GM18873 (cell line): ENCODE results near the gene RNF149.
"Not testable (repeated sequence)": the region's sequence is repeated elsewhere in the genome, so short reads cannot be mapped to it uniquely, and the experiment has no call there.

Experiments used
- ATAC-seq: cut with Tn5 transposase; IDR thresholded peaks from one replicate; pipeline ENCODE4 v1.9.1; 2021; ENCODE audit warnings: mild to moderate bottlenecking, moderate library complexity, moderate number of reproducible peaks; ENCODE audit not compliant: unreplicated experiment, low FRiP score

Gene RNF149

DNA sequence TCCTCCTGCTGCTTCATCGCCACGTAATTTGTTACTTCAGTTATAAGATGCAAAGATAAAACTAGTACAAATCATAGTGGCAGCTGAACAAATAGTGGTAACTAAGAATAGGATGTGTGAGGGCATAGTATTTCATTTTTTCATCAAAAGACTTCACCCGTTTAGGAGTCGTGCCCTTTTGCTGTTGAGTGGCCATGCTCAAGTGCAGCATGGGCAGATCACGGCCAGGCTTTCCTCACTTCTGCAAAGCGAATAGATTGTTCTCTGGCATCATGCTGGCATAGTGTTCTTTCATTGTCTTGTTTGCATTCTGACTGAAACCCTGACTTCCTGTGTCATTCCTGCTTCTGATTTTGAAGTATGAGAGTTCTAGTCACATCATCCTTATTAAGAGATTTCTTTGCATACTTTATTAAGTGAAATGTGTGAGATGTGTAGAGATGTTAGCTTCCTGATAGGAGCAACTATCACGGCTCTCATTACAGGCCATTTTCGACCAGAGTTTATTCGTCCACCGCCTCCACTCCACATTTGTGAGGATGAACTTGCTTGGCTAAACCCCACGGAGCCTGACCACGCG, 44.1 kb downstream of the RNF149 start:
- no peak for ATAC-seq

DNA sequence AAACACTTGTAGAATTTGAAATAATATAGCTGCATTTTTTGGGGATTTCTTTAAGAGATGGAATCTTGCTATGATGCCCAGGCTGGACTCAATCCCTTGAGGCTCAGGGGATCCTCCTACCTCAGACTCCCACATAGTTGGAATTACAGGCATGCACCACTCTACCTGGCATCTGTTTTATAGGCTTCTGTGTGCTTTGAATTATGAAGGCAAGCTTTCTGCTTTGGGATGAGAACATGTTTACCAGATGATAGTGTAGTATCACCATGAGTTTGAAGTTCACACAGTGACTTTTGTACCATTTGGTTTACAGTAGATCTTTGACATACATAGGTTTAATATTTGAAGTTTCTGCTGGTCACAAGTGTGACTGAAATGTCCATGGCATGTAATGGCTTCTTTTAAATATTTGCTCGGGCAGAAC, 45.1 kb downstream of the RNF149 start:
- ATAC-seq: no peak

DNA sequence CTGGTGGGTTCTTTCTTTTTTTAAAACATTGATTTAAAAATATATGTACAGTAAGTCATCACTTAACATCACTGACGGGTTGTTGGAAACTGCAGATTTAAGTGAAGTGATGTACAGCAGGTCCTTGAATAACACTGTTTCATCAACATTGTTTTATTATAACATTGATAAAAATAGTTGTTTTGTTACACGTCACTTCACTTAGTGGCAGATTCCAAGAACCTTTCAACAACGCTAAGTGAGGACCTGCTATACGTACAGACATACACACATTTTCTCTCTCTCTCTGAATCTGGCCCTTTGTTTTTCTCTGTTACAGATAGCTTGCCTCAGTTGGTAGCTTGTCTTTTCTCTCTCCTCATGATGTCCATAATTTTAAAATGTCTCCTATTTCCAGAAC, 46.4 kb downstream of the RNF149 start:
- ATAC-seq: no peak

DNA sequence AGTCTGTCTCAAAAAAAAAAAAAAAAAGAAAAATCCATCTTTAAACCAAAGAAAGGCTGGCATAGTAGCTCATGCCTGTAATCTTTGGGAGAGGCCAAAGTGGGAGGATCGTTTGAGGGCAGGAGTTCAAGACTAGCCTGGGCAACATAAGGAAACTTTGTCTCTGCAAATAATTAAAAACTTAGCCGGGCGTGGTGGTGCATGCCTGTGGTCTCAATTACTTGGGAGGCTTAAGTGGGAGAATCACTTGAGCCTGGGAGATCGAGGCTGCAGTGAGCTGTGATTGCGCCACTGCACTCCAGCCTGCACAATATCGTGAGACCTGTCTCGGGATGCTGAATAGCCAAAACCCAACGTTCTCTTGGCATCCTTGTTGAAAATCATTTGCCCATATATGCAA, 49.7 kb downstream of the RNF149 start:
- ATAC-seq: no peak

DNA sequence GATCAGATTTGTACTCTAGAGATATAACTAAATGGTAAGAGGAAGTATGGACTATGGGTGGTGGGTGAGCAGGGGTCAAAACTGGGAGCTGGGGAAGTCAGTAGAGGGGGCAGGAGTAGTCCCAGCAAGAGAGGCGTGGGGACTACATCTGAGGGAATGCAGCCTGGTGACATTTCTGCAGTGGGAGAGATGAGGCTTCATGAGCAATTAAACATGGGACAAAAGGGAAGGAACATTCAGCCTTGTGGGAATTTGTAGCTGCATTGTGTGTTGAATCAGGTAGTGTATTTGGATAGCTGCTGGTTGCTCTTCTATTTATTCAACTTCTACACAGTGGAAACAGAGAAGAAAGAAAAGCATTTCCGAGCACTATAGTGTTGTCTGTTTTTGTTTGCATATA, 52.2 kb downstream of the RNF149 start:
- no peak for ATAC-seq

DNA sequence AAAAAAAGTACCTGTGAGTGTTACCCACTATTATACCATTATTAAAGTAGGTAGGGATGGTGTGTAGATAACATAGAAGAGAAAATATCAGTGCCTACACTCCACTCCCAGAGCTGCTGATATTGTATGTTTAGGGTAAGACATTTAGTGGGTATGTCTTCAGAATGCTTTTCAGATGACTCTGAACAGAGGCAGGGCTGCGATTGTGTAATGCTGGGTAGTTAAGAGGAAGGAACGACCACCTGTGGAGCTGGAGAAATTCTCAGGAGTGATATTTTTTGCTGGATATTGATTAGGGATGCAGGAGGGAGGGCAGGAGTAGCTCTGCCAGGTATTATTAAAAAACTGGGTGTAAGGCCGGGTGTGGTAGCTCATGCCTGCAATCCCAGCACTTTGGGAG, 53.0 kb downstream of the RNF149 start:
- no peak for ATAC-seq

DNA sequence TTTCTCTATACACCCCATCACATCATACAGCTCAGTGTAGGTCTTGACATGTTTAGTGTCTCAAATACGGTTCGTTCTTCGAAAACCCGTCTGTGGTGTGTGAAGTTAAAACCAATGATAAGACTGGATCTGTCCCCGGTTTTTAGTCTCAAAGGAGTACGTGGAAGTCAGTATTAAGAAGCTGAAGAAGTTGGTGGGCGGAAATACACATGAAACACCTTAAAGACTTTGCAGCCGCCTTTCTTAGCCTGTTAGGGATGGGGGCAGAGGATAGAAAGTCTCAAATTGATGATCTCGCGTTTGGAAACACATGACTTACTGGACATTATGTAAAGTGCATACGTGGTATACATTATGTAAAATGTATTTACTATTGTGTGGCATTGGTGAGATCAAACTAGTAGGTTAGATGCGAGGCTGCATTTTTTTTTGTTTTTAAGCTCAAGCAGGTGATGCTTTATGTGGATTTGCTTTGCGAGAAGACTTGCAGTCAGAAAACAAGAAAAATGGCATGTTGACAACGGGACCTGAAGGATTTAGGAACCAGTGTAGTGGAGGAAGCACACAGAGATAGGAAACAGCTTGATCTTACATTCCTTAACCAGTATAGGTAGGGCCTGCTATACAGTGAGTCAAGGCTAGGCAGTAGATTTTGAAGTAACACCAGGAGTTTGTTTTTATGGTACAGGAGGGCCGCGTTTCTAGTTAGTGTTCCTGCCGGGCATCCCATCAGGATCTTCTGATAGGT, 54.6 kb downstream of the RNF149 start:
- no peak for ATAC-seq

DNA sequence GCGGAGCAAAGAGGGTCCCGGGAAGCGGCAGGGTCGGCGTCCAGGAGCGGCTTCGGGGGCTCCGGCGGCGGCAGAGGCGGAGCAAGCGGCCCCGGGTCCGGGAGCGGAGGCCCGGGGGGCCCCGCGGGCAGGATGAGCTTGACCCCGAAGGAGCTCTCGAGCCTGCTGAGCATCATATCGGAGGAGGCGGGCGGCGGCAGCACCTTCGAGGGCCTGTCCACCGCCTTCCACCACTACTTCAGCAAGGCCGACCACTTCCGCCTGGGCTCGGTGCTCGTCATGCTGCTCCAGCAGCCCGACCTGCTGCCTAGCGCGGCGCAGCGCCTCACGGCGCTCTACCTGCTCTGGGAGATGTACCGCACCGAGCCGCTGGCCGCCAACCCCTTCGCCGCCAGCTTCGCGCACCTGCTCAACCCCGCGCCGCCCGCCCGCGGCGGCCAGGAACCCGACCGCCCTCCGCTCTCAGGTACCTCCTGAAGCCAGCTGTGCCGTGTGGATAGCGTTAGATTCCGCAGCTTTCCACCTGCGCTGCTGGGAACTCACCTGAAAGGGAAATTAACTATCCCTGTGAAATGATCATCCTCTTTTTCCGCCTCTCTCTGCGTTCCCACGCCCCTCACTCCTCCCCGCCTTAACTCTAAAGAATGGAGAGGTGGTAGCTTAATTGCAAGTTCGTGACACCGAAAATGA, 55.3 kb downstream of the RNF149 start:
- peak; percentile 34 for ATAC-seq

DNA sequence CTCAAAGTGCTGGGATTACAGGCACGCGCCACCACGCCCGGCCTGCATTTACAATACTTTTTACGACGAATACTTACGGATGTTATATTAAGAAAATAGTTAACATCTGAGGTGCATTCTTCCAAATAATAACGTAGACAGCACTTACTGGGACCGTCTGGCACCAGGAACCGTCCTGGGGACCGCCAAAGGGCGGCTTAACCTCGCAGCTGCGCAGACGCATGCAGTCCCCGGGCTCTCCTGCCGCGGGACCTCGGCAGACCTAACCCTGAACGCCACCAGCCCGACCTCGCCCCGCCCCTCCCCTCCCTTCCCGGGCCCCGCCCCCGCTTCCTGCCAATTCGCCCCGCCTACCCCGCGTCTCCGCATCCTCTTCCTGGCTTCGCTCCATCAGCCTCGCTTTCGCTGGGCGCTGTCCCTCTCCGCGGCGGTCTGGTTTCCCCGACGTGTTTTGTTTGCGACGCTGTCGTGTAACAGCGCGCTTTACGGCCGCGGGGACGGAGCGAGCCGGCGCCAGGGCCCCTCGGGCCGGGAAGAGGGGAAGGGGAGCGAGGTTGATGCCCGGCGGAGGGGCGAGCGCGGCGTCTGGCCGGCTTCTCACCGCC, 56.0 kb downstream of the RNF149 start, which contains the start of gene CNOT11:
TSS of gene CNOT11 (plus strand) at position 479 of the 605 bp plus-strand sequence. CDS start at position 558, 79 bp downstream.
- ATAC-seq: peak; percentile 90

DNA sequence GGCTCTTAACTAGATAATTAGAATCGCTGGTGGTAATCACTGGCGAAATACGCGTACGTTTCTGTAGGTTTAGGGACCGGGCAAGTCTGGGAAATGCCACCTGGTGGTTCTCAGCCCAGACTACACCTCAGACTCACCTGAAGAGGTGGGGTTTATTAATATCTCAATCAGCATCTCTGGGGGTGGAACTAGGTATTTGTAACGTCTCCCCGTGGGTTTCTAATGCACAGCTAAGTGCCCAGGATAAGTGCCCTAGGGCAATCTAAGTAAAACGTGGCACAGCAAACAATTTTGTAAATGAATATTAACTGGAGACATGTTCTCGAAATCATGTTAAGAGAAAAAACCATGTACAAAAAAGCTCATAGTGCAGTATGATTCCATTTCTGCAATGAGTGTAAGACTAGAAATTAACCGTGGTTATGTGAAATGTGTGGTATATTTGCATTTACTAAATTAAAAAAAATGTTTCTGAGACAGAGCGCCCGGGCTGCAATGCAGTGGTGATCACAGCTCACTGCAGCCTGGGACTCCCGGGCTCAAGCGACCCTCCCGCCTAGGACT, 56.6 kb downstream of the RNF149 start:
- peak; percentile 58 for ATAC-seq

DNA sequence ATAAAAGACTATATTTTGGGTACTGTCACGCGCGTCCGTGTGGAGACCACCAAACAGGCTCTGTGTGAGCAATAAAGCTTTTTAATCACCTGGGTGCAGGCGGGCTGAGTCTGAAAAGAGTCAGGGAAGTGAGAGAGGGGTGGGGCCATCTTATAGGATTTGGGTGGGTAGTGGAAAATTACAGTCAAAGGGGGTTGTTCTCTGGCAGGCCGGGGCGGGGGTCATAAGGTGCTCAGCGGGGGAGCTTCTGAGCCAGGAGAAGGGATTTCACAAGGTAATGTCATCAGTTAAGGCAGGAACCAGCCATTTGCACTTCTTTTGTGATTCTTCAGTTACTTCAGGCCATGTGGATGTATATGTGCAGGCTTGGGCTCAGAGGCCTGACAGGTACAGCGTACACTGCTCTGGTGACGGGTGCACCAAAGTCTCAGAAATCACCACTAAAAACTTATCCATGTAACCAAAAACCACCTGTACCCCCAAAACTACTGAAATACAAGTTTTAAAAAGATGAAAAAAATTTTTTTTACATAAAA, 57.2 kb downstream of the RNF149 start:
- ATAC-seq: not testable (repeated sequence)

DNA sequence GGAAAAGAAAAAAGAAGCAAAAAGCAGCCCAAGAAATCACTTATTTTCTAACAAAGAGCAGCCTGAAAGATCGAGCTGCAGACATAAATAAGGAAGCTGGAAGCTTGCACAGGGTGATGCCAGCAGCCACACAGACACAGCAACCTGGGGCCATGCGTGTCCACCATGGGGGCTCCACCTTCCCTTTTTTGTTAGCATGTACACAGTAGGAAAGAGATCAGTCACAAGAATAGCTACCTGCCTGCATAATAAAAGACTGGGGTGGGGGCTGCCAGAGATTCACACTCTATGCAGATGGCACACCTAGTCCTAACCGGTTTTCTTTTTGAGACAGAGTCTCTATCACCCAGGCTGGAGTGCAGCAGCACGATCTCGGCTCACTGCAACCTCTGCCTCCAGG, 58.7 kb downstream of the RNF149 start:
- ATAC-seq: no peak

DNA sequence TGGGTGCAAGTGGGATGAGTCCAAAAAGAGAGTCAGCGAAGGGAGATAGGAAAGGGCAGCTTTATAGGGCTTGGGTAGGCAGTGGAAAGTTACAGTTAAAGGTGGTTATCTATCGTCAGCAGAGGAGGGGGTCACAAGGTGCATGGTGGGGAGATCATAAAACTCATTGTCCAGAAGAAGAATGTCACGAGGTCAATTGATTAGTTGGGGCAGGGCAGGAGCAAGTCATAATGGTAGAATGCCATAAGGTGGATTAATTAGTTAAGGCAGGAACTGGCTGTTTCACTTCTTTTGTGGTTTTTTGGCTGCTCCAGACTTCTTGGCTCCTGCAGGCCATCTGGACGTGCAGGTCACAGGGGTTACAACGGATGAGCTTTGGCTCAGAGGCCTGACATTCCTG, 59.7 kb downstream of the RNF149 start:
- ATAC-seq: not testable (repeated sequence)

DNA sequence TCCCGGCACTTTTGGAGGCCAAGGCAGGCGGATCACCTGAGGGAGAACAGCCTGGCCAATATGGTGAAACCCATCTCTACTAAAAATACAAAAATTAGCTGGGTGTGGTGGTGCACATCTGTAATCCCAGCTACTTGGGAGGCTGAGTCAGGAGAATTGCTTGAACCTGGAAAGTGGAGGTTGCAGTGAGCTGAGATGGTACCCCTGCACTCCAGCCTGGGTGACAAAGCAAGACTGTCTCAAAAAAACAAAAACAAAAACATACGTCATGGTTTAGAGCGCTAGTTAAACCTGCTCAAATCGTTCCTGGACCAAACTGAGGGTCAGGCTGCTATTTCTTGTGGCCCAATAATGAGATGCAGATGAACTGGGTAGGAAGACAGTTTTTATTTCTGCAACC, 63.0 kb downstream of the RNF149 start:
- not testable (repeated sequence) for ATAC-seq

DNA sequence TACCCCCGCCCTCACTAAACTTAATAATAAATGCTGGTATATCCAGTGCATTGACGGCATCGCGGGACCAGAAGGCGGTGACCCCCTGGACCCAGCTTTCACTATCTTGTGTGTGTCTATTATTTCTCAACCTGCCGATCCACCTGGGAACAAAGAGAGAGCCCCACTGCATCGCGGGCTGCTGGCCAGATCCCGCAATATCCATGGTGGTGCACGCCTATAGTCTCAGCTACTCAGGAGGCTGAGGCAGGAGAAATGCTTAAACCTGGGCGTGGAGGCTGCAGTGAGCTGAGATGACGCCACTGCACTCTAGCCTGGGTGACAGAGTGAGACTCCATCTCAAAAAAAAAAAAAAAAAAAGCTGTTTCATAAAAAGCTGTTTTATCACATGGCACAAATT, 63.6 kb downstream of the RNF149 start:
- ATAC-seq: not testable (repeated sequence)

DNA sequence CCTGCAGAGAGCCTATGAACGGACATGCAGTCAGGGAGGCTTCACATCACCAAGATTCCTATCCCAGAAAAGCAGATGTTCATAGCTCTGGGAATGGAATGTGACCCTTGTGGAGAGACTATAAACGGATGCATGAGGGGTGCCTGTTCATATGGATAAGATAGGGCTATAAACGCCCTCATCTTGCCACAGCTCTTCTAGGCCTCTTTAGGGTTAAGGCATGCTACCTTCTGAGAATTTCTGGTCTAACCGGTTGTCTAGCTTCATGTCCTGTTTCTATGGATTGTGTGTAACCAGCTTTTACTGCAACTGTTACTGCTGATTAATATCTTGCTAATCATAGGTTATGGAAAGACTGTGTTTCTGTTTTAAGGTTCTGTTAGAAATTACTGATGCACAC, 64.1 kb downstream of the RNF149 start:
- ATAC-seq: not testable (repeated sequence)

DNA sequence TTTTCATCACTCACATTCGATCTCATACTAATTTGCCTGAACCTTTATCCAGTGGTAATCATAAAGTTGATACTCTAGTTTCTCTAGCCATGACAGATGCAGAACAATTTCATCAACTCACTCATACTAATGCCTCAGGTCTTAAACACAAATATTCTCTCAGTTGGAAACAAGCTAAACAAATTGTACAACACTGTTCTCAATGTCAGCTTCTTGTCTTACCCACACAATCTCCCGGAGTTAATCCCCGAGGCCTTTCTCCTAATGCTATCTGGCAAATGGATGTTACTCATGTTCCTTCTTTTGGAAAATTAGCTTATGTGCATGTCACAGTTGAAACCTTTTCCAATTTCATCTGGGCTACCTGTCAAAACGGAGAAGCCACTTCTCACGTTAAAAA, 67.3 kb downstream of the RNF149 start:
- no peak for ATAC-seq

DNA sequence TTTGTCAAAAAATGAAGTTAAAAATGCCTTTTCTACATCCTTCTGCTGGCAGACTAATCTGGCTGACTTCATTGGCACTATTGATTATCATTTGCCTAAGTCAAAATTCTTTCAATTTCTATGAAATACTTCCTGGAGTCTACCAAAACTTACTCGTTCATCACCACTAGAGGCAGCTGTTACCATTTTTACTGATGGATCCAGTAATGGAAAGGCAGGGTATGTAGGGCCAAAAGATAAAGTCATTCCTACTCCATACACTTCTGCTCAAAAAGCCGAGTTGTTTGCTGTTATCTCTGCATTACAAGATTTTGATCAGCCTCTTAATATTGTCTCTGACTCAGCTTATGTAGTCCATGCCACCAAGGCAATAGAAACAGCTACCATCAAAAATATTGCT, 67.8 kb downstream of the RNF149 start:
- not testable (repeated sequence) for ATAC-seq

DNA sequence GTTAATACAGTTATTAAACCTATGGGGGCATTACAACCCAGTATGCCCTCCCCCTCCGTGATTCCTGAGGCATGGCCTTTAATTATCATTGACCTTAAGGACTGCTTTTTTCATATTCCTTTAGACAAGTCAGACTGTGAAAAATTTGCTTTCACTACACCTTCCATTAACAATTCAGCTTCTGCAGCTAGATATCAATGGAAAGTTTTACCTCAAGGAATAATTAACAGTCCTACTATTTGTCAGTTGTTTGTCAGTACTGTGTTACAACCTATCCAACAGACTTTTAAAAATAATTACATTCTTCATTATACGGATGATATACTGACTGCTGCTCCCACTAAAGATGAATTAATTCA, 68.8 kb downstream of the RNF149 start:
- ATAC-seq: not testable (repeated sequence)

DNA sequence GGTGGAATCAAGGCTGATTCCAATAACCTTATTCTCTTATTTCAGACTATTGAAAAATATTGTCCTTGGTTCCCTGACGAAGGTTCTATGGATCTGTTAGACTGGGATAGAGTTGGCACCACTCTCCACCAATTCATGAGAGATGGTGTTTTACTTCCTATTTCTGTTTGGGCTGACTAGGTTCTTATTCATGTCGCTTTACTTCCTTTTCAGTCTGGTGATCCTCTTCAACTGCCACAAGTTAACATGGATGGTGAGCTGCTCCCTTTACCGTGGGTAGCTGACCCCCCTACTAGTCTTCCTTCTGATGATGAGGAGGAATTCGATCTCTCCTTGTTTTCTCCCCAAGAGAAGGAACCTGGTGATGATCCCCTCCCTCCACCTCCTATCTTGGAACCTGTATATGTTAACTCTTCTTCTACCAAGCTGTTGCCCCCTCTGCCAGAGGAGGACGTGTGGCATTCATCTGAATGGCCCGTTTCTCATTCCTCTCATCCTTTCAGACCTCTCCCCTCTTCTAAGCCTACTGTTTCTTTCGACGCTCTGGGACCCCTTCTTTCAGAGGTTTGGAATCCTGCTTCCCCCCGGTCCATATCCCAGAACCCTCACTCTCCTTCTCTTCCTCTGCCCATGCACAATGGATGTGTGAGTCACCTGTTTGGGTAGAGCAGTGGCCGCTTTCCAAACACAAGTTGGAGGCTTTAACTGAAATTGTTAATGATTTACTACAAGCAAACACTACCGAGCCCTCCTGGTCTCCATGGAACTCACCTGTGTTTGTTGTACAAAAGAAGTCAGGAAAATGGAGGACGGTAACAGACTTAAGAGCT, 69.4 kb downstream of the RNF149 start:
- ATAC-seq: no peak
